Progenitor cell of endocrine pancreas (in vitro differentiated cells): ENCODE measurements around the gene CPEB4. TPM values are rescaled to one million over a fixed set of nuclear protein-coding genes. Genes with fewer than 3 reads are reported as not detected.

ENCODE experiments used
- DNase-seq: peaks from one replicate; pipeline ENCODE4 v3.0.0; 2021; ENCODE audit warnings: low spot score; ENCODE audit not compliant: unreplicated experiment
- H3K27ac Mint-ChIP-seq: 2 replicates; pipeline ENCODE4 v1.8.0; 2021; ENCODE audit warnings: mild to moderate bottlenecking, moderate library complexity, mixed read lengths
- H3K27me3 Mint-ChIP-seq: 2 replicates; pipeline ENCODE4 v1.8.0; 2021; ENCODE audit warnings: mixed read lengths
- H3K36me3 Mint-ChIP-seq: 2 replicates; pipeline ENCODE4 v1.8.0; 2022; ENCODE audit warnings: mixed read lengths; ENCODE audit not compliant: insufficient read depth
- H3K4me1 Mint-ChIP-seq: 2 replicates; pipeline ENCODE4 v1.8.0; 2021; ENCODE audit warnings: low read depth, mixed read lengths
- H3K4me3 Mint-ChIP-seq: 2 replicates; pipeline ENCODE4 v1.8.0; 2021; ENCODE audit warnings: low read depth, mild to moderate bottlenecking, moderate library complexity, mixed read lengths
- H3K9me3 Mint-ChIP-seq: 2 replicates; pipeline ENCODE4 v1.8.0; 2021; ENCODE audit warnings: low read depth, mixed read lengths
- CTCF ChIP-seq: fragments of 200-600 bp; sonication (generic); IDR thresholded peaks from one replicate; pipeline ENCODE4 v1.5.0; 2021; ENCODE audit warnings: antibody characterized with exemption, mild to moderate bottlenecking; ENCODE audit not compliant: unreplicated experiment
- total RNA-seq: library from RNA; stranded (reverse); gene quantifications from 2 replicates; pipeline ENCODE4 v1.2.1, GENCODE V29; 2021

The CPEB4 gene
- total RNA-seq, 1 donor from 2014 or later, result 16.7 TPM

GRCh38 chr5:173935396-173935795 lies 47.2 kb downstream of the CPEB4 start:
- peaks cover 8% of the 10 kb centered on the region for H3K4me1 Mint-ChIP-seq
- no peak overlapping the region for H3K4me3 Mint-ChIP-seq
- H3K9me3 Mint-ChIP-seq, result no peaks in the 10 kb centered on the region
- H3K27ac Mint-ChIP-seq, result no peak overlapping the region
- H3K36me3 Mint-ChIP-seq, result no peaks in the 10 kb centered on the region
- DNase-seq, result no peak
- no peaks in the 10 kb centered on the region for H3K27me3 Mint-ChIP-seq
- no peak for TF ChIP-seq CTCF

- no peak for DNase-seq
- H3K27me3 Mint-ChIP-seq, result no peaks in the 10 kb centered on the region
- no peaks in the 10 kb centered on the region for H3K9me3 Mint-ChIP-seq
- peaks cover 31% of the 10 kb centered on the region for H3K4me1 Mint-ChIP-seq
- TF ChIP-seq CTCF, result no peak
- no peaks in the 10 kb centered on the region for H3K36me3 Mint-ChIP-seq
- H3K4me3 Mint-ChIP-seq, result no peak overlapping the region
- H3K27ac Mint-ChIP-seq, result no peak overlapping the region
Measured at GRCh38 chr5:173940269-173940668, 52.1 kb downstream of the CPEB4 start.

GRCh38 chr5:173941102-173941501 lies 53.0 kb downstream of the CPEB4 start:
- no peaks in the 10 kb centered on the region for H3K27me3 Mint-ChIP-seq
- H3K27ac Mint-ChIP-seq, result no peak overlapping the region
- no peaks in the 10 kb centered on the region for H3K36me3 Mint-ChIP-seq
- no peak for DNase-seq
- peaks cover 36% of the 10 kb centered on the region for H3K4me1 Mint-ChIP-seq
- no peak for TF ChIP-seq CTCF
- no peaks in the 10 kb centered on the region for H3K9me3 Mint-ChIP-seq
- no peak overlapping the region for H3K4me3 Mint-ChIP-seq

- no peaks in the 10 kb centered on the region for H3K9me3 Mint-ChIP-seq
- no peak overlapping the region for H3K4me3 Mint-ChIP-seq
- DNase-seq, result no peak
- peak overlapping the region; percentile 31 for H3K27ac Mint-ChIP-seq
- H3K36me3 Mint-ChIP-seq, result no peaks in the 10 kb centered on the region
- peaks cover 42% of the 10 kb centered on the region for H3K4me1 Mint-ChIP-seq
- H3K27me3 Mint-ChIP-seq, result no peaks in the 10 kb centered on the region
- no peak for TF ChIP-seq CTCF
Measured at GRCh38 chr5:173941758-173942401, 53.7 kb downstream of the CPEB4 start.

GRCh38 chr5:173944511-173944910 lies 56.4 kb downstream of the CPEB4 start:
- peaks cover 12% of the 10 kb centered on the region for H3K36me3 Mint-ChIP-seq
- no peak overlapping the region for H3K4me3 Mint-ChIP-seq
- H3K9me3 Mint-ChIP-seq, result no peaks in the 10 kb centered on the region
- H3K4me1 Mint-ChIP-seq, result peaks cover 42% of the 10 kb centered on the region
- DNase-seq, result no peak
- no peak overlapping the region for H3K27ac Mint-ChIP-seq
- H3K27me3 Mint-ChIP-seq, result no peaks in the 10 kb centered on the region
- no peak for TF ChIP-seq CTCF
